Neuronal stem cell (in vitro differentiated cells): Measurements from ENCODE around the gene RPLP1.

Experiments used
- DNase-seq: peaks from one replicate; pipeline ENCODE4 v3.0.0-alpha.2; 2013; ENCODE audit warnings: low spot score
- H2AFZ ChIP-seq: one replicate; pipeline ENCODE4 v1.6.1; 2013; ENCODE audit warnings: mild to moderate bottlenecking, low read length, inconsistent platforms
- H2AK5ac ChIP-seq: 2 replicates; pipeline ENCODE4 v1.6.1; 2013; ENCODE audit warnings: low read depth, mild to moderate bottlenecking, inconsistent platforms, low read length, moderate library complexity, mixed read lengths
- H2BK120ac ChIP-seq: 2 replicates; pipeline ENCODE4 v1.6.1; 2013; ENCODE audit warnings: low read depth, mild to moderate bottlenecking, inconsistent platforms, low read length, moderate library complexity, mixed read lengths
- H2BK12ac ChIP-seq: one replicate; pipeline ENCODE4 v1.6.1; 2013; ENCODE audit warnings: low read length, inconsistent platforms
- H2BK15ac ChIP-seq: 2 replicates; pipeline ENCODE4 v1.6.1; 2013; ENCODE audit warnings: mild to moderate bottlenecking, low read length, inconsistent platforms, mixed read lengths
- H2BK5ac ChIP-seq: one replicate; pipeline ENCODE4 v1.6.1; 2013; ENCODE audit warnings: inconsistent platforms, mild to moderate bottlenecking, low read length, moderate library complexity
- H3K14ac ChIP-seq: one replicate; pipeline ENCODE4 v1.6.1; 2013; ENCODE audit warnings: low read length, inconsistent platforms
- H3K18ac ChIP-seq: 2 replicates; pipeline ENCODE4 v1.6.1; 2013; ENCODE audit warnings: low read length, inconsistent platforms
- H3K23ac ChIP-seq: 2 replicates; pipeline ENCODE4 v1.6.1; 2013; ENCODE audit warnings: low read depth, mild to moderate bottlenecking, mixed read lengths, low read length, inconsistent platforms; ENCODE audit not compliant: poor library complexity
- H3K27ac ChIP-seq: replicated peaks from 3 replicates; pipeline ENCODE4 v1.5.1; 2013; ENCODE audit warnings: low read length, inconsistent platforms
- H3K27me3 ChIP-seq, 3 experiments: 2 replicates each; pipeline ENCODE4 v1.6.1; 2013; ENCODE audit warnings: low read length in 3 of 3, mild to moderate bottlenecking in 2 of 3, inconsistent platforms in 1 of 3, low read depth in 1 of 3, mixed read lengths in 1 of 3, moderate library complexity in 1 of 3; ENCODE audit not compliant: control insufficient read depth in 3 of 3, insufficient read depth in 3 of 3
- H3K36me3 ChIP-seq, 2 donors: replicated peaks in 1 of 2; 2 replicates each; pipeline ENCODE4 v1.6.1; 2013; ENCODE audit warnings: low read length in 2 of 2; ENCODE audit not compliant: control insufficient read depth in 2 of 2, insufficient read depth in 2 of 2
- H3K4ac ChIP-seq: 2 replicates; pipeline ENCODE4 v1.6.1; 2013; ENCODE audit warnings: inconsistent platforms, mild to moderate bottlenecking, low read length, moderate library complexity
- H3K4me1 ChIP-seq, 2 donors: 1 replicate in 1 of 2; 2 replicates in 1 of 2; pipeline ENCODE4 v1.6.1; 2013; ENCODE audit warnings: low read length in 2 of 2, low read depth in 1 of 2; ENCODE audit not compliant: control insufficient read depth in 2 of 2, insufficient read depth in 1 of 2
- H3K4me2 ChIP-seq: one replicate; pipeline ENCODE4 v1.6.1; 2013; ENCODE audit warnings: mild to moderate bottlenecking, low read length, inconsistent platforms; ENCODE audit not compliant: insufficient read depth, poor library complexity, severe bottlenecking
- H3K4me3 ChIP-seq, 2 donors: 2 replicates each; pipeline ENCODE4 v1.5.1; 2013; ENCODE audit warnings: low read length in 2 of 2, mild to moderate bottlenecking in 2 of 2, inconsistent platforms in 1 of 2, moderate library complexity in 1 of 2
- H3K79me1 ChIP-seq: one replicate; pipeline ENCODE4 v1.6.1; 2013; ENCODE audit warnings: low read depth, mild to moderate bottlenecking, inconsistent platforms, low read length, moderate library complexity
- H3K9ac ChIP-seq: one replicate; pipeline ENCODE4 v1.6.1; 2013; ENCODE audit warnings: mild to moderate bottlenecking, low read depth, low read length, inconsistent platforms; ENCODE audit not compliant: poor library complexity
- H3K9me3 ChIP-seq, 2 donors: replicated peaks in 1 of 2; 2 replicates each; pipeline versions ENCODE3 to v1.6.1; 2013; ENCODE audit warnings: low read length in 2 of 2, mild to moderate bottlenecking in 2 of 2, inconsistent platforms in 1 of 2, low read depth in 1 of 2, mixed read lengths in 1 of 2, moderate library complexity in 1 of 2; ENCODE audit not compliant: control insufficient read depth in 2 of 2, insufficient read depth in 1 of 2
- H4K8ac ChIP-seq: one replicate; pipeline ENCODE4 v1.6.1; 2013; ENCODE audit warnings: low read depth, mild to moderate bottlenecking, inconsistent platforms, low read length, moderate library complexity
- H4K91ac ChIP-seq: one replicate; pipeline ENCODE4 v1.6.1; 2013; ENCODE audit warnings: low read length, low read depth, mild to moderate bottlenecking, inconsistent platforms; ENCODE audit not compliant: poor library complexity
- WGBS, 2 donors: extraction: QIAGEN DNeasy Blood & Tissue Kit; methylation state at CpG; one replicate each; pipeline ENCODE4 v1.1.7; 2013; ENCODE audit warnings: missing lambda C conversion rate in 2 of 2, mixed read lengths in 1 of 2; ENCODE audit not compliant: insufficient read length in 2 of 2, insufficient replicate concordance in 1 of 2; ENCODE audit errors: extremely low coverage in 2 of 2; 5-methylcytosine and 5-hydroxymethylcytosine counted together

Gene RPLP1

DNA sequence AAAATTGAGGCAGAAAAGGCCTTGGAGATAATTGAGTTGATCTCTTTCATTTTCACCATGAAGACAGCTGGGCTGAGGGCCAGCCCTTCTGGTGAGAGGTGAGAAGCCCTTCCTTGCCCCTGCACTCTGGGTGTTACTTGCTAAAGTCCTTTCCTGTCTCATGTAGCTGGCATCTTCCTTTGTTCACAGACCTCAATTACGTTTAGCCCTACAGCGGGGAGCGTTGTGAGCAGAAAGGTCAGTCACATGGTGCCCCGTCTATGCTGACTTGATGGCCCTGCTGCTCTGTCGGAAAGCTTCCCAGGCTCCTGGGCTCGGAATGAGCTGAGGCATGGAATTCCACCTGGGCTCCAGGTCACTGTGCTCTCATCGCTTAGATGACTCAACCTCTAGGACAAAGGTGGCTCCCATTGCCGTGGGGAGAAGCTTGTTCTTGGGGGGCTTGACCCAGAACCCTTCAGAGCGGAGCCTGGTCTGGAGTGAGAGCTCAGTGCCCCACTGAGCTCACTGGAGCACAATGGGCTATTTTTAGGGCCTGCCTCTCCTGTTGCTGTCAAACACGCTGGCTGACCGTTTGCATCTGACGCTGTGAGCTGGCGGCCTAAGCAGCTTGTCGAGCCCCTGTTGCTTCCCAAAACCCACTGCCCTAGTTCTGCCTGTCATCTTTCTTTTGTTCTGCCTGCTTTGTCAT lies 47.0 kb downstream of the RPLP1 start:
- Histone ChIP-seq H3K27me3 (peaks cover 0 to 7% (median 0%) of the 10 kb centered on the region in 3 experiments), H3K14ac (no peak overlapping the region), H3K4me2 (no peak overlapping the region), H2BK5ac (no peak overlapping the region), H2BK120ac (no peak overlapping the region), H3K18ac (peak overlapping the region; percentile 39), H3K9ac (no peak overlapping the region), H3K23ac (no peak overlapping the region), H3K27ac (no peak overlapping the region), H3K4me3 (no peak overlapping the region), H4K91ac (no peak overlapping the region), H3K4me1 (peaks cover 0 to 16% of the 10 kb centered on the region in 2 donors), H4K8ac (no peak overlapping the region), H2BK15ac (no peak overlapping the region), H2AFZ (peak overlapping the region; percentile 36), H3K9me3 (no peaks in the 10 kb centered on the region), H2AK5ac (peak overlapping the region; percentile 15), H3K79me1 (no peaks in the 10 kb centered on the region), H2BK12ac (no peak overlapping the region), H3K36me3 (no peaks in the 10 kb centered on the region), H3K4ac (no peak overlapping the region)
- DNase-seq: no peak
- no CpG with 5 or more reads among the region's 14 CpGs for WGBS, 2 donors

DNA sequence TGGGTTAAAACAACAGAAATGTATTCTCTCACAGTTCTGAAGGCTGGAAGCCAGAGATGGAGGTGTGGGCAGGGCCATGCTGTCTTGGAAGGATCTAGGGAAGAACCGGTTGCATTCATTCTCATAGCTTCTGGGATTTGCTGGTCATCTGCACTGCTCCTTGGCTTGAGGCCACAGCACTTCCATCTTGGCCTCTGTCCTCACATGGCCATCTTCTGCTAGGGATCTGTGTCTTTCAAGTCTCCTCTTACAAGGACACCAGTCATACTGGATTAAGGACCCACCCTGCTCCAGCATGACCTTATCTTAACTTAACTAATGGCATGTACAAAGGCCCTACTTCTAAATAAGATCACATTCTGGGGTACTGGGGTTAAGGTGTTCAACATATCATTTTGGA lies 47.7 kb downstream of the RPLP1 start:
- no peak overlapping the region for H2BK120ac ChIP-seq
- no peak overlapping the region for H3K27ac ChIP-seq
- WGBS, 2 donors: no CpG with 5 or more reads among the region's 1 CpG
- no peaks in the 10 kb centered on the region for H3K79me1 ChIP-seq
- H4K8ac ChIP-seq: no peak overlapping the region
- no peak overlapping the region for H3K18ac ChIP-seq
- no peak overlapping the region for H3K4ac ChIP-seq
- H3K9me3 ChIP-seq: no peaks in the 10 kb centered on the region
- H3K4me2 ChIP-seq: no peak overlapping the region
- H3K9ac ChIP-seq: no peak overlapping the region
- peaks cover 0 to 16% of the 10 kb centered on the region in 2 donors for H3K4me1 ChIP-seq
- no peak overlapping the region for H2AFZ ChIP-seq
- H3K27me3 ChIP-seq: peaks cover 0 to 7% (median 0%) of the 10 kb centered on the region in 3 experiments
- no peaks in the 10 kb centered on the region for H3K36me3 ChIP-seq
- no peak overlapping the region for H3K23ac ChIP-seq
- H3K4me3 ChIP-seq: no peak overlapping the region
- no peak overlapping the region for H4K91ac ChIP-seq
- no peak overlapping the region for H2BK15ac ChIP-seq
- no peak overlapping the region for H2BK5ac ChIP-seq
- DNase-seq: no peak
- H2BK12ac ChIP-seq: peak overlapping the region; percentile 8
- no peak overlapping the region for H3K14ac ChIP-seq
- H2AK5ac ChIP-seq: no peak overlapping the region

DNA sequence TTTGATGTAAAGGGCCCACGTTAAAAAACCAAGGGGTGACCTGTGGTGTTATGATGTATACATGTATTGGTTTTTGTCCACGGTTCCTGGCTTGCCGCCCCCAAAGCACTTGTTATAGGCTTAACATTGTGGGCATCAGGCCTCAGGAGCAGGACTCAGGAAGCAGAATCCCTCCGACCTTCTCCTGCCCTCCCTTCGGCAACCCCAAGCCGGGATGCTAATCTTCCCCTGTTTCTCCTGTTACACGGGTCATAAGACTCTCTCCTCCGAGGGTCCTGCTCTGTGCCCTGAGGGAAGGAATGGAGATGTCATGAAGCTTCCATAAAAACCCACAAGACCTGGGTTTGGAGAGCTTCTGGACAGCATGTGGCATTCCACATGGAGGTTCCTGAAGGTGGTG lies 48.8 kb downstream of the RPLP1 start:
- H4K8ac ChIP-seq: no peak overlapping the region
- no peak overlapping the region for H3K23ac ChIP-seq
- H2AFZ ChIP-seq: no peak overlapping the region
- H2BK15ac ChIP-seq: no peak overlapping the region
- H3K9ac ChIP-seq: no peak overlapping the region
- no peak overlapping the region for H3K14ac ChIP-seq
- no peak overlapping the region for H3K4ac ChIP-seq
- peaks cover 0 to 7% (median 0%) of the 10 kb centered on the region in 3 experiments for H3K27me3 ChIP-seq
- H3K79me1 ChIP-seq: no peaks in the 10 kb centered on the region
- H3K27ac ChIP-seq: no peak overlapping the region
- no peak overlapping the region for H4K91ac ChIP-seq
- H3K18ac ChIP-seq: no peak overlapping the region
- no peak overlapping the region for H2BK120ac ChIP-seq
- H2BK12ac ChIP-seq: no peak overlapping the region
- DNase-seq: no peak
- no peak overlapping the region for H3K4me3 ChIP-seq
- no peaks in the 10 kb centered on the region for H3K9me3 ChIP-seq
- H3K4me1 ChIP-seq: peaks cover 3 to 16% of the 10 kb centered on the region in 2 donors
- H3K4me2 ChIP-seq: no peak overlapping the region
- no peak overlapping the region for H2BK5ac ChIP-seq
- no CpG with 5 or more reads among the region's 8 CpGs for WGBS, 2 donors
- no peaks in the 10 kb centered on the region for H3K36me3 ChIP-seq
- no peak overlapping the region for H2AK5ac ChIP-seq

DNA sequence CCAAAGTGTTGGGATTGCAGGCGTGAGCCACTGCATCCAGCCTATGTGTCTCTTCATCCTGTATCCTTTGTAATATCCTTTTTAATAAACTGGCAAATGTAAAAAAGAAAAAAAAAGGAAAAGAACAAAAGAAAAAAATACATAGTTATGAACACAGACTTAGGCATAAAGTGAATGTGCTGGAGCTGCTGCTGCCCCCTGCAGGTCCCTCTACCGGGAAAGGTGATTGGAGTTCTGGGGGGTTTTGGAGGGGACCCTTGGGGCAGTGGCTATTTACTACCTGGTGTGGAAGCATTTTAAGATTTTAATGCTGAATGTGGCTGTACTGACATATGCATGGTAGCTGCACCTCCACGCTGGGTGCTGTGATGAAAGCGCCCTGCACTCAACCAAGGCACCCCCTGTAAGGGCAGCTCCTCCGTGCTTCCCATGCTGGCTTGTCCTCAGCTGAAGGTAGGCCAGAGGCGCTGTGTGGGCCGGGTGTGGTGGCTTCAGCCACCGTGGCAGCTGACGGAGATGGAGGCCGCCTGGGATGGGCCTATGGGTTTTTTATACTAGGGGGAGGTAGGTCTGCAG lies 49.9 kb downstream of the RPLP1 start:
- Histone ChIP-seq H3K79me1 (no peaks in the 10 kb centered on the region), H3K4me3 (no peak overlapping the region), H3K23ac (no peak overlapping the region), H3K4ac (no peak overlapping the region), H3K9me3 (no peaks in the 10 kb centered on the region), H3K4me2 (no peak overlapping the region), H3K27me3 (peaks cover 0 to 5% (median 0%) of the 10 kb centered on the region in 3 experiments), H2AK5ac (no peak overlapping the region), H4K8ac (no peak overlapping the region), H2BK120ac (no peak overlapping the region), H2AFZ (no peak overlapping the region), H3K14ac (no peak overlapping the region), H2BK15ac (no peak overlapping the region), H3K36me3 (no peaks in the 10 kb centered on the region), H2BK12ac (no peak overlapping the region), H4K91ac (no peak overlapping the region), H3K9ac (no peak overlapping the region), H3K4me1 (peaks cover 3 to 13% of the 10 kb centered on the region in 2 donors), H3K27ac (no peak overlapping the region), H2BK5ac (no peak overlapping the region), H3K18ac (peak overlapping the region; percentile 25)
- no peak for DNase-seq
- no CpG with 5 or more reads among the region's 10 CpGs for WGBS, 2 donors
